ENCODE data around the gene HOTAIR.

- no peak for TF ChIP-seq REST (IDR thresholded peaks at IDR 0.05; ENCODE audit: borderline replicate concordance)
- no peak for TF ChIP-seq EP300 (conservative IDR thresholded peaks at IDR 0.05; ENCODE audit: poor library complexity, severe bottlenecking)
These were observed 11.1 kb downstream of the HOTAIR start for GRCh38 chr12:53963434-53964314.
